Measurements from ENCODE around the gene NRG4.

The NRG4 gene

DNA sequence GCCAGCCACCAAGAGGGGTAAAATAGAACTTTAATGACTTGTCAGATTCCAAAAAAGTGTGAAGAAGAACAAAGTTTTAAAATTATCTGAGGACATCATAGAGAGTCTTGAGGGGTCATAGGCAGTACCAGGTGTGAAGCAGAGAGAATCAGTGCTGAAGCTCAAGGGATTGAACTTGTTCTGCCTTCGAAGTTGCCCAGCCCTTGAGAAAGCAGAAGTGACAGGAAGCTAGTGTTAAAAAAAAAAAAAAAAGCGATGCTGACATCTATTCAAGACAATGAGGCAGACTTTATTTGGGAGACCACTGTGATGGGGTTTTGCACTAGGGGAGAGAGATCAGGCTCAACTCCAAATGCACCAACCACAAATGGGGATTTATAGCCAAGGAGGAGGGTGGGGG is 86.8 kb downstream of the NRG4 start:
- DNase-seq (ENCODE audit: low read depth, low spot score), result no peak
- TF ChIP-seq, protein P1, sequence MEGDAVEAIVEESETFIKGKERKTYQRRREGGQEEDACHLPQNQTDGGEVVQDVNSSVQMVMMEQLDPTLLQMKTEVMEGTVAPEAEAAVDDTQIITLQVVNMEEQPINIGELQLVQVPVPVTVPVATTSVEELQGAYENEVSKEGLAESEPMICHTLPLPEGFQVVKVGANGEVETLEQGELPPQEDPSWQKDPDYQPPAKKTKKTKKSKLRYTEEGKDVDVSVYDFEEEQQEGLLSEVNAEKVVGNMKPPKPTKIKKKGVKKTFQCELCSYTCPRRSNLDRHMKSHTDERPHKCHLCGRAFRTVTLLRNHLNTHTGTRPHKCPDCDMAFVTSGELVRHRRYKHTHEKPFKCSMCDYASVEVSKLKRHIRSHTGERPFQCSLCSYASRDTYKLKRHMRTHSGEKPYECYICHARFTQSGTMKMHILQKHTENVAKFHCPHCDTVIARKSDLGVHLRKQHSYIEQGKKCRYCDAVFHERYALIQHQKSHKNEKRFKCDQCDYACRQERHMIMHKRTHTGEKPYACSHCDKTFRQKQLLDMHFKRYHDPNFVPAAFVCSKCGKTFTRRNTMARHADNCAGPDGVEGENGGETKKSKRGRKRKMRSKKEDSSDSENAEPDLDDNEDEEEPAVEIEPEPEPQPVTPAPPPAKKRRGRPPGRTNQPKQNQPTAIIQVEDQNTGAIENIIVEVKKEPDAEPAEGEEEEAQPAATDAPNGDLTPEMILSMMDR (IDR thresholded peaks at IDR 0.05; ENCODE audit: insufficient read depth, low read length, missing control alignments), result no peak
- ChIA-PET CTCF (interaction anchor here (1.2 to 4.1 kb wide), 2 partner anchors 110 to 115 kb away, joined by 4 to 18 read pairs; no protein-coding TSS in a partner anchor), POLR2A (interaction anchor here (0.7 kb wide), 1 partner anchor 994 kb away, joined by 3 read pairs; no protein-coding TSS in a partner anchor)
- H3K4me3 ChIP-seq (ENCODE audit: low read depth, low read length), result no peak overlapping the region

DNA sequence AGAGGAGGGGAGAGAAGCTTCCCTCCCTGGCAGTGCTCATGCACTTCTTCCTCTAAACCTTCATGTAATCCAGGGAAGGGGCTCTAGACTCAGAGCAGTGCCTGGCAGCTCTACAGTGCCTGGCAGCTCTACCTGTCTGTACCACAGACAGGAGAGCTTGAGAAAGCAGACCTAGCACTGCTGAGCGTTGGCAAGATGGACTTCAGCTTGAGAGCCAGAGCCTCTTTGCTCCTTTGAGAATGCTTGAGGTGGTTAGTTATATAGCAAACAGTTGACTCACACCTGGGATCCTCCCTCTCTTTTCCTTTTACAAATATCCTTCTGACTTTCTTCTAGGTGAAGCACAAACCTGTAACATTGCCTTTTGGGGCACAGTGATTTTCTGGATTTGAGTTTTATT is 87.6 kb downstream of the NRG4 start:
- TF ChIP-seq, protein P1 (IDR thresholded peaks at IDR 0.05; ENCODE audit: insufficient read depth, low read length, missing control alignments), result no peak
- ChIA-PET CTCF (interaction anchor here (1.2 to 4.1 kb wide), 3 partner anchors 8 to 114 kb away, joined by 3 to 18 read pairs (median 4); no protein-coding TSS in a partner anchor), POLR2A (interaction anchor here (0.7 kb wide), 1 partner anchor 995 kb away, joined by 3 read pairs; no protein-coding TSS in a partner anchor)
- no peak for DNase-seq (ENCODE audit: low read depth, low spot score)
- H3K4me3 ChIP-seq (ENCODE audit: low read depth, low read length), result no peak overlapping the region

DNA sequence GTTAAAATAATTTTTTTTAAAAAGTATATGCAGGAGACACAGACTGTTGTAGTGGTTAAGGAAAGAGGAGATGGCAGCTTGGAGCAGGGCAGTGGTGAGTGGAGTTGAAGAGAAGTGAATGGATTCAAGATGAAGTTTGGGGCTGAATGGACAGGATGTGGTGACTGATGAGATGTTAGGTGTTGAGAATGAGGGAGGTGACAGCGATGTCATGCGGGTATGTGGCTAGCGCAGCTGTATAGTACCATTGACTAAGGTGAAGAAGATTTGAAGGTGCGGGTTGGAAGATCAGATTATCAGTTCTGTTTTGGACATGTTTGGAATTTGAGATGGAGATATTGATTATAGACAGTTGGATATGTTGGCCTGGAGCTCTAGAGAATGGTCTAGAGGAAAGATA is 88.5 kb downstream of the NRG4 start:
- POLR2A ChIA-PET, result no interaction called here
- no peak overlapping the region for H3K4me3 ChIP-seq (ENCODE audit: low read depth, low read length)

DNA sequence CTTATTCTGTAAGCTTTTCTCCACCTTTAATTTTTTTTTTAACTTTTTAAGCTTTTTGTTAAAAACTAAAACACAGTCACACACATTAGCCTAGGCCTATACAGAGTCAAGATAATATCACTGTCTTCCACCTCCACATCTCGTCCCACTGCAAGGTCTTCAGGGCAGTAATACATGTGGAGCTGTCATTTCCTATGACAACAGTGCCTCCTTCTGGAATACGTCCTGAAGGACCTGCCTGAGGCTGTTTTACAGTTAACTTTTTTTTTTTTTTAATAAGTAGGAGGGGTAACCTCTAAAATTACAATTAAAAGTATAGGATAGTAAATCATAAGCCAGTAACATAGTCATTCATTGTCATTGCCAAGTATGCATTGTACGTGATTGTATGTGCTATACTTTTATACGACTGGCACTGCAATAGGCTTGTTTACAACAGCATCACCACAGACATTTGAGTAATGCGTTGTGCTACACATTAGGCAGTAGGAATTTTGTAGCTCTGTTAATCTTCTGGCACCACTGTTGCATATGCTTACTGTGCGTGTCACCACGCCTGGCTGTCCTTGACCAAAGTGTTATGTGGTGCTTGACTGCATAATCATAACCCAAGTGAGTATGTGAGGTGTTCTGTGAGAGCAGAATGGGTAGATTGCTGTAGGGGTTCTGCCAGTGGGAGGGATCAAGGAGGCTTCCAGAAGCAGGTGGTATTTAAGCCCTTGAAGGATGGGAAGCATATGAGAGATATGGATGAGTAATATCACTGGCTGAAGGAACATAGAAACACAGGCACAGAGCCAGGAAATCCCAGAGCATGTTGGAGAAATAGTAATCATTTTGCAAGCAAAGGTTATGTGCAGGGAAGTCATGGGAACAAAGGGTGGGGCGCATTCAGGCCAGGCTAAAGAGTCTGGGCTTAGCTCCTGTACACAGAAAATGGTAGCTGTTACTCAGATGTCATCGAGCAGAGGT is 90.2 kb downstream of the NRG4 start:
- ChIA-PET CTCF (interaction anchor here (0.6 to 3.4 kb wide), 21 partner anchors 7 to 554 kb away, joined by 3 to 23 read pairs (median 3); partner anchors contain the start of gene FBXO22), POLR2A (no interaction called here)
- no peak overlapping the region for H3K4me3 ChIP-seq (ENCODE audit: low read depth, low read length)
- DNase-seq (ENCODE audit: low read depth, low spot score), result peak; percentile 37
- TF ChIP-seq, protein P1 (IDR thresholded peaks at IDR 0.05; ENCODE audit: insufficient read depth, low read length, missing control alignments), result peak; percentile 35

More for the DNA sequence above, 88.5 kb downstream of the NRG4 start:
- CTCF ChIA-PET, result interaction anchor here (1.4 to 4.1 kb wide), 2 partner anchors 9 to 113 kb away, joined by 3 to 18 read pairs; no protein-coding TSS in a partner anchor
- DNase-seq (ENCODE audit: low read depth, low spot score), result no peak
- TF ChIP-seq, protein P1 (IDR thresholded peaks at IDR 0.05; ENCODE audit: insufficient read depth, low read length, missing control alignments), result no peak

DNA sequence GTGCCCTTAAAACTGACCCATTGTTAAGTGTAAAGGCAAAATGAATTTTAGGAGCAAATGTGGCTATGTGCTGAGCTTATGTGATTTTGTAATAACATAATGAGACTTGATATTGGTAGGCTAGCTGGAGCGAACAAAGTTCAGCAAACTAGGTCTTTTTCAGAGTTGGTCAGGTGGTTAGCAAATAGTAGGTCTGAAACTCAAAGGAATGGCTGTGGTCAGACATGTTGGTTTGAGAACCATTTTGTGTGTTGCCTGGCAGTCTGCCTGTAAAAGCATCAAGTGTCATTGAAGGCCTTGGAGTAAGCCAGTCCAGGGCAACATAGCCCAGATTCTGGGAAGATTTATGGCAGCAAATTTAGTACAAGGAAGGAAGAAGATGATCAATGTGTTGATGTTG is 92.1 kb downstream of the NRG4 start:
- TF ChIP-seq, protein P1 (IDR thresholded peaks at IDR 0.05; ENCODE audit: insufficient read depth, low read length, missing control alignments), result no peak
- CTCF ChIA-PET, result interaction anchor here (0.9 to 3.4 kb wide), 5 partner anchors 8 to 317 kb away, joined by 3 to 23 read pairs (median 4); no protein-coding TSS in a partner anchor
- POLR2A ChIA-PET, result no interaction called here
- DNase-seq (ENCODE audit: low read depth, low spot score), result no peak
- no peak overlapping the region for H3K4me3 ChIP-seq (ENCODE audit: low read depth, low read length)

DNA sequence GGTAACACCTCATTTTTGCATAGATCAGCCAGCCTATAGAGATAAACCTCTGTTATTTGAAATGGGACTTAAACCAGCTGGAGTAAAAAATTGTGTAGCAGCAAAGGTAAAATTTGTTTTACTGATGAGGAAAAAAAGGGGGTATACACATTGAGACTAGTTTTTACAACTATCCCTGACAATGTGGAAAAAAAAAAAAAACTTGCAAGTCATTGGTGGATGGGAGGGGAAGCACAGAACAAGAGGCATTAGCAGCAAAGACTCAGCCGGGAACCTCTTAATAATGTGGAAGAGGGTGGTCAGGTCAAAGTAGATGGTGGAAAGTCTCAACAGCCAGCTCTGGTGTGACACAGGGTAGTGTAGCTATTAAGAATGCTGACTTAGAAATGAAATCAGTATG is 94.1 kb downstream of the NRG4 start:
- H3K4me3 ChIP-seq (ENCODE audit: low read depth, low read length), result no peak overlapping the region
- ChIA-PET POLR2A (no interaction called here), CTCF (no interaction called here)
- no peak for DNase-seq (ENCODE audit: low read depth, low spot score)
- TF ChIP-seq, protein P1 (IDR thresholded peaks at IDR 0.05; ENCODE audit: insufficient read depth, low read length, missing control alignments), result no peak

Measured in AG04449 (cell line).